OCI-LY3 (cell line): ENCODE results near the gene EPO.

Experiments
- H2AFZ ChIP-seq: fragments of 200-600, 300-600 bp; shearing (Covaris generic); 2 replicates; pipeline ENCODE4 v1.6.0; 2014; ENCODE audit warnings: antibody characterized with exemption, low read depth, low read length
- H3K27ac ChIP-seq: fragments of 200-600, 300-600 bp; sonication (generic); 2 replicates; pipeline ENCODE4 v1.5.1; 2014; ENCODE audit warnings: mild to moderate bottlenecking, low read length, moderate library complexity, mixed read lengths
- H3K27me3 ChIP-seq: fragments of 200-600, 300-600 bp; sonication (generic); 2 replicates; pipeline ENCODE4 v1.6.1; 2014; ENCODE audit warnings: low read depth, low read length, mixed read lengths
- H3K36me3 ChIP-seq: fragments of 200-600, 300-600 bp; sonication (generic); replicated peaks from 2 replicates; pipeline ENCODE3; 2014; ENCODE audit warnings: low read depth, low read length, mixed read lengths
- H3K4me1 ChIP-seq: fragments of 300-600, 200-600 bp; sonication (generic); 2 replicates; pipeline ENCODE4 v1.6.1; 2014; ENCODE audit warnings: low read length, mixed read lengths
- H3K4me2 ChIP-seq: fragments of 200-600, 300-600 bp; sonication (generic); 2 replicates; pipeline ENCODE4 v1.6.1; 2014; ENCODE audit warnings: low read length, mixed read lengths
- H3K4me3 ChIP-seq: fragments of 300-600, 200-600 bp; sonication (generic); 2 replicates; pipeline ENCODE4 v1.5.1; 2014; ENCODE audit warnings: antibody characterized with exemption, mild to moderate bottlenecking, low read length, moderate library complexity
- H3K79me2 ChIP-seq: fragments of 300-600, 200-600 bp; shearing (Covaris generic); 2 replicates; pipeline ENCODE4 v1.6.1; 2014; ENCODE audit warnings: mild to moderate bottlenecking, low read length, mixed read lengths
- H3K9ac ChIP-seq: fragments of 300-600, 200-600 bp; shearing (Covaris generic); 2 replicates; pipeline ENCODE4 v1.6.0; 2014; ENCODE audit warnings: mild to moderate bottlenecking, low read length, moderate library complexity
- H3K9me3 ChIP-seq: fragments of 200-600, 300-600 bp; shearing (Covaris generic); 2 replicates; pipeline ENCODE4 v1.6.1; 2014; ENCODE audit warnings: low read length, mixed read lengths; ENCODE audit not compliant: insufficient read depth
- H4K20me1 ChIP-seq: fragments of 200-600, 300-600 bp; sonication (generic); 2 replicates; pipeline ENCODE4 v1.6.1; 2016; ENCODE audit warnings: low read length, mixed read lengths; ENCODE audit not compliant: insufficient read depth
- CTCF ChIP-seq: fragments of 200-600, 300-600 bp; sonication (generic); IDR thresholded peaks from 2 replicates; pipeline ENCODE4 v1.5.1; 2014; ENCODE audit warnings: antibody characterized with exemption, low read length, low read depth
- EZH2phosphoT487 ChIP-seq: fragments of 200-600 bp; shearing (Covaris generic); IDR thresholded peaks from 2 replicates; pipeline ENCODE4 v1.6.1; 2018; ENCODE audit warnings: antibody characterized with exemption, mixed run types, low read depth

The EPO gene

GRCh38 chr7:100679129-100679926 lies 40.9 kb upstream of the EPO start:
- Histone ChIP-seq H3K27me3 (no peaks in the 10 kb centered on the region), H3K27ac (no peak overlapping the region), H3K79me2 (peaks cover 20% of the 10 kb centered on the region), H3K9ac (no peak overlapping the region), H3K9me3 (no peaks in the 10 kb centered on the region), H4K20me1 (peaks cover 14% of the 10 kb centered on the region; the same call in 1 of the 2 replicates), H3K36me3 (peaks cover 32% of the 10 kb centered on the region), H3K4me3 (no peak overlapping the region), H3K4me2 (no peak overlapping the region), H3K4me1 (no peaks in the 10 kb centered on the region), H2AFZ (no peak overlapping the region)
- no peak for TF ChIP-seq EZH2phosphoT487
- TF ChIP-seq CTCF: no peak

GRCh38 chr7:100679927-100680575 lies 40.2 kb upstream of the EPO start:
- TF ChIP-seq CTCF: no peak
- TF ChIP-seq EZH2phosphoT487: no peak
- H3K4me1 ChIP-seq: no peaks in the 10 kb centered on the region
- no peaks in the 10 kb centered on the region for H3K9me3 ChIP-seq
- H2AFZ ChIP-seq: no peak overlapping the region
- no peak overlapping the region for H3K4me3 ChIP-seq
- H4K20me1 ChIP-seq: peaks cover 14% of the 10 kb centered on the region; the same call in 1 of the 2 replicates
- H3K36me3 ChIP-seq: peaks cover 36% of the 10 kb centered on the region
- peaks cover 12% of the 10 kb centered on the region; the same call in 1 of the 2 replicates for H3K79me2 ChIP-seq
- no peaks in the 10 kb centered on the region for H3K27me3 ChIP-seq
- no peak overlapping the region for H3K9ac ChIP-seq
- H3K4me2 ChIP-seq: no peak overlapping the region
- no peak overlapping the region for H3K27ac ChIP-seq

- Histone ChIP-seq H3K79me2 (peaks cover 7% of the 10 kb centered on the region; the same call in 1 of the 2 replicates), H3K27me3 (no peaks in the 10 kb centered on the region), H3K9me3 (no peaks in the 10 kb centered on the region), H3K4me2 (no peak overlapping the region), H3K27ac (no peak overlapping the region), H2AFZ (no peak overlapping the region), H4K20me1 (peaks cover 14% of the 10 kb centered on the region; the same call in 1 of the 2 replicates), H3K4me3 (no peak overlapping the region), H3K36me3 (peaks cover 41% of the 10 kb centered on the region), H3K4me1 (no peaks in the 10 kb centered on the region), H3K9ac (no peak overlapping the region)
- TF ChIP-seq CTCF (no peak), EZH2phosphoT487 (no peak)
Observed at GRCh38 chr7:100680576-100681271, 39.5 kb upstream of the EPO start.
